Putamen (tissue), 1 donor: Measurements from ENCODE around the gene MCM6.
"Not testable (repeated sequence)": the region's sequence is repeated elsewhere in the genome, so short reads cannot be mapped to it uniquely, and the experiment has no call there.

Experiments used
- DNase-seq: peaks from one replicate; pipeline ENCODE4 v3.0.0-alpha.2; 2016; ENCODE audit warnings: low spot score

MCM6 gene

DNA sequence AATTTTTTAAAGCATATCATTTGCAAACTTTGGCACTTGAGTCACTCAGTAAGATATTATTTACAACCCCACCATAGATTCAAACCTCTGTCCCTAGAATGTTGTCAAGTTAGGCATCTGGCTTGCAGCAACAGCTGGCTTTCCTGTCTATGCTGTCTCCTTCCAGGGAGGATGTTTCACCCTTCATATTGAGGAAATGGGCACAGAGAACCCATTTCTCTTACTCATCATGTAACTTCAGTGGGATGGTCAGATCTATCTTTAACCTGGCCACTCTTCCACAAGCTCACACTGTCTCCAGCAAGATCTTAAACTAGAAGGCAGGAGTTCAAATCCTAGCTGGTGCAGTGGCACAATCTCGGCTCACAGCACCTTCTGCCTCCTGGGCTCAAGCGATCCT, 55.1 kb downstream of the MCM6 start:
- no peak for DNase-seq

DNA sequence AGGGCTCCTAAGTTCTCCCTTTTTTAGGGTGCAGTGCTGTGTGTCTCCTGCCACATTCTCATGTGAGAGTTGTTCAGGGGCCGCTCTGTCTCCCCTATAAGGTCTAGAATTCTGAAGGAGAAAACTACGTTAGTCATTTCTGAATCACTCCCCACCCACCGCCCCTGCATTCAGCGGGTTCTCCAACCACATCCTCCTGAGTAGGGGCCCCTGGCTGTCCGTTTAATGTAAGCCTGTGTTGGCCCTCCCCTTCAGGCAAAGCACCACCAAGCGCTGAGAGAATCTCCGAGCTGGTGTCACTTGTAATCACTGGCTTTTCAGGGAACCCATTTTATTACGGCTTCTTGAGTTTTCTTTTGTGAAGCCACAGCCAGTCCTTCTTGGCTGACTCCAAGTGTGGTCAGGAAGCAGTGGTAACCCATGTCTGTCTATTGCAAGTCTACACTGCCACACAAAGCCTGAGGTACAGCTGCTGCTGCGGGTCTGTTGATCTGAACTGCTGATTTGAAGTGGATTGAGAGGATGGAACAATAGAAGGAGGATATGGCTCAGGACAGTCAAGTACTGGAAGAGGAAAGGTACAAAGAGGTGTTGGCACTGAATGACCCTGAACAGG, 56.1 kb downstream of the MCM6 start:
- no peak for DNase-seq

DNA sequence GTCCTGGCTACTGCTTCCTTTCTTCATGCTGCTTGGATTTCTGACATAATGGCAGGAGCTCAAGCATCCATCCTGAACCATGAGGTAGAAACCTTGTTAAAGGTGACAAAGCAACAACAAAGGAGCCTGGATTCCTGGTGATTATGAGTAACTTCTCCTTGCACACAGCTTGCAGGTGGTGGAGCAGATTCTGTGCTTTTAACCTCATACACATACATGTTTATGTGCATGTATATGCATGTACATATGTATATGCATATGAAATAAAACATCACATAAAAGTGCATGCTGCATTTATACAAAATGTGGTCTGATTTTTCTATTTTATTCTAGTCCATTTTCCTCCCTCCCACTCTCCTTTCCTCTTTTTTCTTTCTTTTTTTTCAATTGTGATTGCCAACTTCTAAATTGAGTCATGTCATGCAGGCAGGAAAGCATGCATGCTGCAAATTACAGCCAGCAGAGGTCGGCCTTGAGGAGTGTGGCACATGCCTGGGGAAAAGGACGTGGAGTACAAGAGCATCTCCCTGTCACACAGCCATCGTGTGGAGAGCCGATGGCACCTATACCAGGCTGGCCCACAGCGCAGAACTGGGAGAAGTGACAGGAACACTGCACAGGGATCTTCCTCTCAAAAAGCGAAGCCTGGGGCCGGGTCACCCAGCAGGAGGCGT, 57.2 kb downstream of the MCM6 start:
- no peak for DNase-seq

- DNase-seq: no peak
These were observed 58.3 kb downstream of the MCM6 start for GRCh38 chr2:135817951-135818350.

GRCh38 chr2:135817466-135817865, 58.8 kb downstream of the MCM6 start:
- DNase-seq: no peak

- no peak for DNase-seq
These were observed 61.0 kb downstream of the MCM6 start for GRCh38 chr2:135815269-135815668.

GRCh38 chr2:135812907-135813511, 63.2 kb downstream of the MCM6 start:
- DNase-seq: no peak

GRCh38 chr2:135807874-135808273, 68.4 kb downstream of the MCM6 start:
- DNase-seq: not testable (repeated sequence)

GRCh38 chr2:135803278-135803677, 73.0 kb downstream of the MCM6 start:
- no peak for DNase-seq

- DNase-seq: no peak
These were observed 73.9 kb downstream of the MCM6 start for GRCh38 chr2:135802350-135802749.

DNA sequence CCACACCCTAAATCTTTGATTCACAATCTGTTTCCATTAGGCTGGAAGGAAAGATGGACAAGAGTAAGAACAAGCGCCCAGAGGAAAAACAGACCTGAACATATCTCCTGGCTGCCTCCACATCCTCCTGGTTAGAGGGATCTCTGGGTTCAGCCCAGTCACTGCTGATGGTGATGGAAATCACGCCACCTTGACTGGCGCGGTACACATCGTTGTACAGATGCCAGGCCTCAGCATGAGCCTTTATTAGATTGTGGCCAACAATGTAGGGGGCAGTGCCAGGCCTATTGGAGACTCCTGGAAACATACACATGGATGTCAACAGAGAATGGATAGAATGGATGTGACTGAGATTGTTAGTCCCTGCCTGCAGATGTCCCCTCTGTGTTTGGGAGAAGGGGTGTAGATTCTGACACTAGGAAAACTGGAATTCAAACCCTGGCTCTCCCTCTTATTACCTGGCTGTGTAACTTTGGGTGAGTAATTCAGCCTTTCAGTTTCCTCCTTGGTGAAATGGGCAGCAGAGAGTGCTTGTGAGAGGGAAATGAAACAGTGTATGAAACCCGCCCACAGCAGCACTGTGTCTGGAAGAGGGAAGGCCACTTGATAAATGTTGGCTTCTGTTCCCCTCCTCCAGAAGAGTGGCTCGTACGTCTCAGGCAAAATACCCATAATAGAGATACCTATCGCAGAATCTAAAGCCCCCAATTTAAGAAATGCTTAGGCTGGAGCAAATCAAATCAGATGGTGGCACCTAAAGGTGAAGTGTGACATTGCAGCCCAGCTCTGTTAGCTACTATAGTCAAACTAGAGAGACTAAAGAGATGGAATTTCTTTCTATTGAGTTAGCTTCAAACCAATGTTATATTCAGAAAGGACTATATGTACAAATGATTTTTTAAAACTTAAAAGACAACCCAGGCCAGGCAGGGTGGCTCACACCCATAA, 75.5 kb downstream of the MCM6 start:
- DNase-seq: no peak

- DNase-seq: no peak
These were observed 76.5 kb downstream of the MCM6 start for GRCh38 chr2:135799738-135800137.

DNA sequence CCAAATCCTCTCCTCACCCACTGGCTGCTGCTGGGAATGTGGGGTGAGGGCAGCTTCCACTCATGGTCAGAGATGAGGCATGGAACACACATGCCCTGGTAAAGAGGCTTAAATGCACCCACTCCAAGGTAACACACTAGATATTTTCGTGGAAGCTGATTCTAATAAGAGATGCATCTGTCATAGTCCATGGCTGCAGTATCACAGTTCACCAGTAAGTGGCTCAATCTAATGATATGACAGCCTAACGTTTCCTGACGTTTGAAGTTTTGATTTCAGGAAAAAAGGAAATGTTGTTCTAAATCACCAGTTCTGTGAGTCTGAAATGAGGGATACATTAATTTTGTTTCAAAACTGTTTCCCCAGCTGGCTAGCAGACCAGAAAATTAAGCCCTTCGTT, 77.5 kb downstream of the MCM6 start:
- no peak for DNase-seq

GRCh38 chr2:135798275-135798705, 78.0 kb downstream of the MCM6 start:
- no peak for DNase-seq

GRCh38 chr2:135797497-135798274, 78.6 kb downstream of the MCM6 start:
- no peak for DNase-seq

GRCh38 chr2:135796606-135797005, 79.6 kb downstream of the MCM6 start:
- DNase-seq: no peak

DNA sequence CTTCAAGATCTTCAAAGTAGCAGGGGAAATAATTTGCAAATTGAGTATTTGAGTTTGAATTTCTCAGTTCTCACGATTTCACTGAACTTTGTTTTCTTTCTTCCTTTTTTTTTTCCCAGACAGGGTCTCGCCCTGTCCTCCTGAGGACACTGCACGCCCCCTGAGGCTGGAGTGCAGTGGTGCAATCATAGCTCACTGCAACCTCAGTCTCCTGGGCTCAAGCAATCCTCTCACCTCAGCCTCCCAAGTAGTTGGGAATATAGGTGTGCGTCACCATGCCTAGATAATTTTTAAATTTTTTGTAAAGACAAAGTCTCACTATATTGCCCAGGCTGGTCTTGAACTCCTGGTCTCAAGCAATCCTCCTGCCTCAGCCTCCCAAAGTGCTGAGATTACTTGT, 80.6 kb downstream of the MCM6 start:
- DNase-seq: not testable (repeated sequence)

DNA sequence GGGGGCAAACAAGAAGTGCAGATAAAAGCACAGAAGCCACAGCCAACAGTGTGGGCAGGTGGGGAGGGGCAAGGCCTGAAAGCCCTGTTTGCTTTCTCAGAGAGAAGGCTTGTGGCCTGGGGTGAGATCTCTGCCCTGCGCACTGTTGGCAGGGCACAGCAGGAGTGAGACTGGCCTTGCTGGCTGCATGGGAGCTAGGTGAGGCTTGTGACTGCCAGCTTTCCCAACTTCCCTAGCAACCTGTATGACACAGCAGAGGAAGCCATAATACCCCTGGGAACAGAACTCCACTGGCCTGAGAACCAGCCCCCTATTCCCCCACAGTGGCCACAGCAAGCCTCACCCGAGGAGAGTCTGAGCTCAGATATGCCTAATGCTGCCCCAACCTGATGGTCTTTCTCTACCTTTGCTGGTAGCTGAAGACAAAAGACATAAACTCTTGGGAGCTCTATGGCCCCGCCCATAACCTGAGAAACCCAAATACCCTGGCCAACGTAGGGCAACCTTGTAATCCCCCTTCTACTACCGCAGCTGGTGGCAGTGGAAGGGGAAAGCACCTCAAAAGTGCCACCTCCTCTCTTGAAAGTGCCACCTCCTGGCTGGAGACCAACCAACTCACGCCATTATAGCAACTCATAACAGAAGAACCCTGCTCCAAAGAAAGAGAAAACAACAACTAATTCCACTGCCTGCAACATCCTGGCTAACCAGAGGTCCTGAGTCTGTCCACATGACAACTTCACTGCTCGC, 83.7 kb downstream of the MCM6 start:
- DNase-seq: no peak

DNA sequence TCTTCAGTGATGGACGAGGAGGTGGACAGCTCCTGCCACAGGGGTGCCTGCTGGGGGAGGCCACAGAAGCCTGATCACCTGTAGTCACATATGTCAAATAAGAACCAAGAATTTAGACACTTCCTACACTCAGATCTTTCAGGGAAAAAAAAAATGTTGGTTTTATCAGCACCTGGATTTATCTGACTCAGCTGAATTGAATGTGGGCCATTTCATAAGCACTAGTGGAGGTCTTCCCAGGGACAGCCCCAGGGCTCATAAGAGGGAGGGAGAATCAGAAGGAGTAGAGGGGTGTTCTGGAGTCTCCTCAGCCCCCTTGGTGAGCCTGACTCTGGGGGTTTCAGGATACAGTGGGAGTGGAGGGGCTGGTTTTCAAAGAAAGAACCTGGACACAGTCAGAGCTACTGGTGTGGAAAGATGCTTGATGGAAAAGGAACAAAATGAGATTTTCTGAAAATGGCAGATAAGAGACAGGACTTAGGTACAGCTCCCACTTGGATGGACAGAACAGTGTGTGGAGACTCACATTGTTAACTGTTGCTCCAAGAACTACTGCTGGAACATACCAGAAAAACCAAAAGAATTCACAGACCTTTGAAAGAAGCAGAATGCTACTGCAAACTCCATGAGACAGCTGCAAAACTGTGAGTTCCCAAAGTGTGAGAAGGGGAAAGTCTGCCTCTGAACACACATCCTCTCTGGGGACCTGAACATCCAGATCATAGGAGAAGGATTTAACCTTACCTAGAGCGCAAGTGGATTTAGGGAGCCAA, 84.6 kb downstream of the MCM6 start:
- no peak for DNase-seq

- DNase-seq: no peak
These were observed 85.8 kb downstream of the MCM6 start for GRCh38 chr2:135790423-135790822.
